GM13976 (cell line): Measurements from ENCODE around the gene PTPRM.

Experiments
- DNase-seq: peaks from one replicate; pipeline ENCODE4 v3.0.0; 2012; ENCODE audit warnings: low spot score
- CTCF ChIP-seq: IDR thresholded peaks from 2 replicates; pipeline ENCODE4 v1.5.1; 2012; ENCODE audit warnings: borderline replicate concordance, mild to moderate bottlenecking; ENCODE audit not compliant: insufficient read depth; ENCODE audit errors: extremely low read depth, missing control alignments, control extremely low read depth
- in situ Hi-C: fragments of 300-500 bp; cut with MboI; formaldehyde crosslinking; loops from one replicate; pipeline ENCODE4 v1.12.0; 2022; ENCODE audit warnings: low sequenced_read_pairs, mixed read lengths, inconsistent platforms; ENCODE audit not compliant: unreplicated experiment

The PTPRM gene

GRCh38 chr18:8121101-8121500 is 554.0 kb downstream of the PTPRM start:
- no peak for DNase-seq
- in situ Hi-C loops = no loop called here
- TF ChIP-seq CTCF = no peak

GRCh38 chr18:8121942-8122480 is 554.9 kb downstream of the PTPRM start:
- no peak for DNase-seq
- no peak for TF ChIP-seq CTCF
- in situ Hi-C loops = no loop called here

GRCh38 chr18:8124232-8125146 is 557.4 kb downstream of the PTPRM start:
- no peak for TF ChIP-seq CTCF
- DNase-seq = no peak
- in situ Hi-C loops = no loop called here

- no peak for DNase-seq
- in situ Hi-C loops = no loop called here
- no peak for TF ChIP-seq CTCF
These were observed 563.0 kb downstream of the PTPRM start for GRCh38 chr18:8130096-8130495.

GRCh38 chr18:8133032-8133431 is 565.9 kb downstream of the PTPRM start:
- in situ Hi-C loops = no loop called here
- no peak for DNase-seq
- no peak for TF ChIP-seq CTCF

GRCh38 chr18:8133888-8134287 is 566.8 kb downstream of the PTPRM start:
- in situ Hi-C loops = no loop called here
- TF ChIP-seq CTCF = no peak
- no peak for DNase-seq
